K562 (cell line): ENCODE measurements around the gene GARNL3. TPM values are rescaled to one million over a fixed set of nuclear protein-coding genes. Genes with fewer than 3 reads are reported as not detected.

Source experiments
- ATAC-seq: fragments of 200-7000 bp; cut with Tn5 transposase; 3 replicates; pipeline ENCODE4 v1.9.1; 2020; ENCODE audit warnings: moderate library complexity
- BruUV-seq: library from RNA; stranded (reverse); fragments of 400-500 nt; replicated peaks from 2 replicates; lab custom pipeline; 2021; lab: Mats Ljungman, UMichigan
- CTCF ChIA-PET: fragments of 300-600 bp; formaldehyde crosslinking; extraction: SDS; loops from one replicate; lab custom pipeline; 2021; ENCODE audit warnings: low intra/inter-chr PET ratio; lab: Yijun Ruan, JAX
- POLR2A ChIA-PET: fragments of 300-600, 350-650 bp; sonication (Branson Sonifier 250); formaldehyde crosslinking; extraction: SDS; loops from one replicate; lab custom pipeline; 2021; ENCODE audit warnings: antibody characterized with exemption, inconsistent platforms; lab: Yijun Ruan, JAX
- DNase-seq, 4 experiments: peaks; one replicate each; pipeline versions ENCODE4 v3.0.0 to v3.0.0-alpha.2; 2011 to 2018; ENCODE audit warnings: low spot score in 3 of 4, mixed read lengths in 3 of 4; ENCODE audit errors: extremely low read depth in 1 of 4
- FAIRE-seq: peaks from 2 replicates; lab custom pipeline; 2011; peaks lifted over from hg19 to GRCh38; lab: Jason Lieb, UNC
- H2AFZ ChIP-seq: 2 replicates; pipeline ENCODE4 v1.6.0; 2011; ENCODE audit warnings: low read depth, low read length, control low read depth, inconsistent platforms
- H3K27ac ChIP-seq: fragments of 200-600 bp; 3 replicates; pipeline ENCODE4 v1.8.0; 2011; ENCODE audit warnings: low read depth, mild to moderate bottlenecking, control low read depth, inconsistent platforms, low read length, moderate library complexity, mixed read lengths; ENCODE audit errors: extremely low read depth
- H3K27me3 ChIP-seq, 2 experiments: fragments of 300-600 bp in 1 of 2; 2 replicates in 1 of 2; 3 replicates in 1 of 2; pipeline versions ENCODE4 v1.6.0 to v1.8.0; 2011; ENCODE audit warnings: inconsistent platforms in 2 of 2, low read length in 2 of 2, mild to moderate bottlenecking in 1 of 2, mixed read lengths in 1 of 2, moderate library complexity in 1 of 2; ENCODE audit not compliant: control insufficient read depth in 2 of 2, insufficient read depth in 2 of 2
- H3K36me3 ChIP-seq: fragments of 300-600 bp; 3 replicates; pipeline ENCODE4 v1.8.0; 2011; ENCODE audit warnings: mild to moderate bottlenecking, low read length, inconsistent platforms; ENCODE audit not compliant: control insufficient read depth, insufficient read depth
- H3K4me1 ChIP-seq, 2 experiments: fragments of 200-600 bp in 1 of 2; replicated peaks in 1 of 2; 2 replicates in 1 of 2; 3 replicates in 1 of 2; pipeline versions ENCODE4 v1.5.1 to v1.8.0; 2011; ENCODE audit warnings: inconsistent platforms in 2 of 2, low read length in 2 of 2, mild to moderate bottlenecking in 1 of 2, mixed read lengths in 1 of 2, moderate library complexity in 1 of 2; ENCODE audit not compliant: control insufficient read depth in 2 of 2, insufficient read depth in 2 of 2
- H3K4me2 ChIP-seq: 2 replicates; pipeline ENCODE4 v1.6.1; 2011; ENCODE audit warnings: low read length, control low read depth, inconsistent platforms, mixed read lengths; ENCODE audit not compliant: insufficient read depth
- H3K4me3 ChIP-seq: fragments of 200-600 bp; sonication (generic), shearing (Covaris generic); 2 replicates; pipeline ENCODE4 v1.5.1; 2016; ENCODE audit warnings: control low read depth, inconsistent platforms
- H3K79me2 ChIP-seq: fragments of 200-600 bp; 3 replicates; pipeline ENCODE4 v1.8.0; 2011; ENCODE audit warnings: low read length, inconsistent platforms; ENCODE audit not compliant: control insufficient read depth, insufficient read depth
- H3K9ac ChIP-seq, 2 experiments: 2 replicates each; pipeline versions ENCODE4 v1.6.0 to v1.6.1; 2011; ENCODE audit warnings: low read depth in 2 of 2, low read length in 2 of 2, control low read depth in 1 of 2, inconsistent platforms in 1 of 2, mild to moderate bottlenecking in 1 of 2, mixed read lengths in 1 of 2; ENCODE audit not compliant: insufficient read depth in 1 of 2
- H3K9me1 ChIP-seq: one replicate; pipeline ENCODE4 v1.6.0; 2011; ENCODE audit warnings: inconsistent platforms, mild to moderate bottlenecking, low read length, moderate library complexity; ENCODE audit not compliant: control insufficient read depth, insufficient read depth
- H3K9me3 ChIP-seq: replicated peaks from 2 replicates; pipeline ENCODE4 v1.5.1; 2011; ENCODE audit warnings: low read depth, low read length, inconsistent platforms; ENCODE audit not compliant: control insufficient read depth, insufficient read depth
- H4K20me1 ChIP-seq: replicated peaks from 2 replicates; pipeline ENCODE4 v1.6.1; 2011; ENCODE audit warnings: low read length, inconsistent platforms, mixed read lengths; ENCODE audit not compliant: control insufficient read depth, insufficient read depth
- ARID3A ChIP-seq: IDR thresholded peaks from 2 replicates; pipeline ENCODE4 v1.6.1; 2012; ENCODE audit warnings: low read depth, low read length, improper control_type of control experiment, borderline replicate concordance
- CBX5 ChIP-seq: IDR thresholded peaks from 2 replicates; pipeline ENCODE4 v1.6.1; 2014; ENCODE audit warnings: low read depth, borderline replicate concordance
- NR2C1 ChIP-seq, 2 experiments: fragments of 450-650 bp; IDR thresholded peaks; 2 replicates each; pipeline ENCODE4 v1.6.1; 2017; ENCODE audit warnings: mild to moderate bottlenecking in 2 of 2, antibody characterized with exemption in 1 of 2, inconsistent platforms in 1 of 2, missing compliant biosample characterization in 1 of 2, missing genetic modification characterization in 1 of 2
- SETDB1 ChIP-seq: IDR thresholded peaks from one replicate; pipeline ENCODE4 v1.6.1; 2012; ENCODE audit warnings: low read length, control low read depth, inconsistent platforms
- SP2 ChIP-seq: IDR thresholded peaks from 2 replicates; pipeline ENCODE4 v1.6.1; 2011; ENCODE audit warnings: mild to moderate bottlenecking, low read depth, low read length, moderate library complexity; ENCODE audit not compliant: poor library complexity, severe bottlenecking; ENCODE audit errors: extremely low read depth
- ZBTB26 ChIP-seq: fragments of 450-650 bp; formaldehyde crosslinking; IDR thresholded peaks from 2 replicates; pipeline ENCODE4 v1.4.0; 2022; ENCODE audit warnings: missing genetic modification characterization
- ZNF639 ChIP-seq, 2 experiments: fragments of 200-800 bp in 1 of 2; sonication (Bioruptor generic) in 1 of 2; sonication (generic) in 1 of 2; formaldehyde crosslinking in 1 of 2; IDR thresholded peaks in 1 of 2; conservative IDR thresholded peaks in 1 of 2; 2 replicates each; pipeline versions ENCODE4 v1.5.0 to v1.6.1; 2016 to 2020; ENCODE audit warnings: missing compliant biosample characterization in 1 of 2, missing genetic modification characterization in 1 of 2, missing genetic modification reagents in 1 of 2
- ZNF766 ChIP-seq: fragments of 200-800 bp; sonication (Bioruptor generic); conservative IDR thresholded peaks from 2 replicates; pipeline ENCODE4 v1.6.1; 2016; ENCODE audit warnings: missing genetic modification characterization, missing compliant biosample characterization
- WGBS: fragments of 100-300 bp; shearing (Covaris generic); methylation state at CpG from one replicate; pipeline ENCODE4 v1.1.6; 2016; ENCODE audit warnings: low coverage, mixed read lengths; ENCODE audit not compliant: insufficient coverage; ENCODE audit errors: missing lambda C conversion rate; 5-methylcytosine and 5-hydroxymethylcytosine counted together
- in situ Hi-C: fragments of 300-500 bp; cut with MboI; formaldehyde crosslinking; loops from 4 replicates; pipeline ENCODE4 v1.15.0; 2018; ENCODE audit warnings: inconsistent platforms, mixed read lengths
- intact Hi-C: fragments of 100-400 bp; cut with micrococcal nuclease; formaldehyde crosslinking; loops from 2 replicates; pipeline ENCODE4 v1.14.2; 2022
- polyA plus RNA-seq, 8 experiments: library from polyadenylated mRNA; depleted of rRNA in 4 of 8; stranded (reverse) in 5 of 8; unstranded in 3 of 8; fragments of >200 nt; fragmentation: Nextera tagmentation in 2 of 8; fragmentation: Illumina TruSeq in 1 of 8; extraction: Ambion mirVana in 2 of 8; extraction: Trizol in 1 of 8; gene quantifications; 2 replicates each; pipeline versions ENCODE4 v1.2.1 to v1.2.3, GENCODE V29; 2011 to 2014; ENCODE audit warnings: inconsistent platforms in 1 of 8, missing spikeins in 1 of 8
- total RNA-seq, 7 experiments: library from RNA; depleted of rRNA in 6 of 7; stranded (reverse); fragments of >200 nt in 6 of 7; fragmentation: Illumina TruSeq in 2 of 7; extraction: Trizol in 2 of 7; gene quantifications; 2 replicates each; pipeline versions ENCODE4 v1.2.1 to v1.2.3, GENCODE V29; 2011 to 2021; ENCODE audit warnings: low replicate concordance in 1 of 7

Gene GARNL3
- total and polyA plus RNA-seq, 9 of the 15 experiments (the other 6 are each of a cell fraction or from before 2014, with no cell fraction given), result 0.35 to 2.7 (median 1.6) TPM

- TF ChIP-seq NR2C1 (IDR thresholded peaks at IDR 0.05), result no peak
- TF ChIP-seq NR2C1 (tag; IDR thresholded peaks at IDR 0.05), result no peak
- no peak for TF ChIP-seq ZNF766
- no peak for TF ChIP-seq CBX5
- TF ChIP-seq SP2, result no peak
- TF ChIP-seq ZNF639 (CRISPR knock-in tag; conservative IDR thresholded peaks at IDR 0.05 in 1 of 2, IDR thresholded peaks at IDR 0.05 in 1 of 2), result no peak
- TF ChIP-seq SETDB1, result no peak
Observed at GRCh38 chr9:127344368-127345000, 79.9 kb downstream of the GARNL3 start (continued).

GRCh38 chr9:127345566-127345965 is 81.0 kb downstream of the GARNL3 start:
- H3K27ac ChIP-seq, result no peak overlapping the region
- TF ChIP-seq ARID3A, result no peak
- no peak for TF ChIP-seq ZBTB26 (CRISPR knock-in tag)
- FAIRE-seq (no peak), DNase-seq (no peak), ATAC-seq (no peak)
- POLR2A ChIA-PET, result interaction anchor here (1.1 kb wide), 1 partner anchor 51 kb away, joined by 3 read pairs; the partner anchor contains the start of gene SLC2A8
- H3K9ac ChIP-seq, result no peak overlapping the region
- H3K27me3 ChIP-seq, result peaks cover 29 to 65% of the 10 kb centered on the region in 2 experiments
- no peak overlapping the region for H3K4me3 ChIP-seq
- H3K4me1 ChIP-seq, result no peaks in the 10 kb centered on the region
- no peaks in the 10 kb centered on the region for H3K9me1 ChIP-seq
- no peaks in the 10 kb centered on the region for H3K9me3 ChIP-seq
- H3K79me2 ChIP-seq, result no peaks in the 10 kb centered on the region
- BruUV-seq, result no TSS peak
- H2AFZ ChIP-seq, result no peak overlapping the region
- intact Hi-C loops (no loop called here), in situ Hi-C loops (no loop called here)
- 0% methylated on average over 2 of the region's 3 CpGs for WGBS
- H4K20me1 ChIP-seq, result peaks cover 4% of the 10 kb centered on the region; the same call in 1 of the 2 replicates
- H3K4me2 ChIP-seq, result no peak overlapping the region
- CTCF ChIA-PET, result no interaction called here
- H3K36me3 ChIP-seq, result no peaks in the 10 kb centered on the region
